Neural crest cell (in vitro differentiated cells): Measurements from ENCODE around the gene PAX8. TPM values are rescaled to one million over a fixed set of nuclear protein-coding genes. Genes with fewer than 3 reads are reported as not detected.

ENCODE experiments used
- DNase-seq: peaks from one replicate; pipeline ENCODE4 v3.0.0; 2021; ENCODE audit warnings: low read depth, mixed read lengths, low spot score
- H3K27ac Mint-ChIP-seq: one replicate; pipeline ENCODE4 v1.8.0; 2021; ENCODE audit warnings: mild to moderate bottlenecking, mixed read lengths; ENCODE audit not compliant: unreplicated experiment
- H3K27me3 Mint-ChIP-seq: 2 replicates; pipeline ENCODE4 v1.8.0; 2021; ENCODE audit warnings: low read depth, mild to moderate bottlenecking, mixed read lengths
- H3K36me3 Mint-ChIP-seq: 2 replicates; pipeline ENCODE4 v1.8.0; 2021; ENCODE audit warnings: low read depth, mild to moderate bottlenecking, mixed read lengths
- H3K4me1 Mint-ChIP-seq: 2 replicates; pipeline ENCODE4 v1.8.0; 2021; ENCODE audit warnings: mixed read lengths
- H3K4me3 Mint-ChIP-seq: one replicate; pipeline ENCODE4 v1.8.0; 2021; ENCODE audit warnings: mild to moderate bottlenecking, mixed read lengths
- H3K9me3 Mint-ChIP-seq: 2 replicates; pipeline ENCODE4 v1.8.0; 2021; ENCODE audit warnings: mixed read lengths
- total RNA-seq: library from RNA; stranded (reverse); gene quantifications from 2 replicates; pipeline ENCODE4 v1.2.1, GENCODE V29; 2021
- TF ChIP-seq, protein P1 (sequence below): fragments of 200-600 bp; sonication (generic); conservative IDR thresholded peaks from 2 replicates; pipeline ENCODE4 v1.5.0; 2021; ENCODE audit warnings: antibody characterized with exemption, mild to moderate bottlenecking

The PAX8 gene
- total RNA-seq, 1 donor from 2014 or later = 0.49 TPM

DNA sequence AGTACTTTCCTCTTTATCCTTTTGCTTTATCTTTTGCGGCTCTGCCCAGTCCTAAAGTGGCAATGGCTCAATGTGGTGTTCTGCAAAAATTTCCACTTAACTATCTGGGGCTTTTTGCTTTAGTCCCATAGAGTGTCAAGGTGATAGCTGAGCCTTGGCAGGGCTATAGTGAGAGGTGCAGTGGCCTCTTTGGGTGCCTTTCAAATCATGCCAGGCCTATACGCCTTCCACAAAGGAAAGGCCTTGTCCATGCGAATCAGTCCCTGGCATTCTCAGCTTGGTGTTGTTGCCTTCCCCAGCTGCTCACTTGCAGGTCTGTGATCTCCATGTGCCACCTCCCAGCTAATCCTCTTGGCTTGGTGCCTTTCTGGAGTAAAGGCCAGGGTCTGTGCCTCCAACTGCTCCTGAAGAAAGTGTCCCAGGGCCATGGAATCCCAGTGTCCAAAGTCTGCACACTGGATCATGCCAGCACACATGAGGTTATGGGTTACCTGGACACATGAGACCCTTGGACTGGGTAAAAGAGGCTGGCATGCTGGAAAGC, 26.6 kb downstream of the PAX8 start:
- Mint-ChIP-seq H3K4me3 (no peak overlapping the region), H3K27me3 (peaks cover 27% of the 10 kb centered on the region), H3K36me3 (no peaks in the 10 kb centered on the region), H3K9me3 (no peaks in the 10 kb centered on the region), H3K4me1 (no peaks in the 10 kb centered on the region), H3K27ac (no peak overlapping the region)
- no peak for DNase-seq
- TF ChIP-seq, protein P1, sequence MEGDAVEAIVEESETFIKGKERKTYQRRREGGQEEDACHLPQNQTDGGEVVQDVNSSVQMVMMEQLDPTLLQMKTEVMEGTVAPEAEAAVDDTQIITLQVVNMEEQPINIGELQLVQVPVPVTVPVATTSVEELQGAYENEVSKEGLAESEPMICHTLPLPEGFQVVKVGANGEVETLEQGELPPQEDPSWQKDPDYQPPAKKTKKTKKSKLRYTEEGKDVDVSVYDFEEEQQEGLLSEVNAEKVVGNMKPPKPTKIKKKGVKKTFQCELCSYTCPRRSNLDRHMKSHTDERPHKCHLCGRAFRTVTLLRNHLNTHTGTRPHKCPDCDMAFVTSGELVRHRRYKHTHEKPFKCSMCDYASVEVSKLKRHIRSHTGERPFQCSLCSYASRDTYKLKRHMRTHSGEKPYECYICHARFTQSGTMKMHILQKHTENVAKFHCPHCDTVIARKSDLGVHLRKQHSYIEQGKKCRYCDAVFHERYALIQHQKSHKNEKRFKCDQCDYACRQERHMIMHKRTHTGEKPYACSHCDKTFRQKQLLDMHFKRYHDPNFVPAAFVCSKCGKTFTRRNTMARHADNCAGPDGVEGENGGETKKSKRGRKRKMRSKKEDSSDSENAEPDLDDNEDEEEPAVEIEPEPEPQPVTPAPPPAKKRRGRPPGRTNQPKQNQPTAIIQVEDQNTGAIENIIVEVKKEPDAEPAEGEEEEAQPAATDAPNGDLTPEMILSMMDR = no peak

DNA sequence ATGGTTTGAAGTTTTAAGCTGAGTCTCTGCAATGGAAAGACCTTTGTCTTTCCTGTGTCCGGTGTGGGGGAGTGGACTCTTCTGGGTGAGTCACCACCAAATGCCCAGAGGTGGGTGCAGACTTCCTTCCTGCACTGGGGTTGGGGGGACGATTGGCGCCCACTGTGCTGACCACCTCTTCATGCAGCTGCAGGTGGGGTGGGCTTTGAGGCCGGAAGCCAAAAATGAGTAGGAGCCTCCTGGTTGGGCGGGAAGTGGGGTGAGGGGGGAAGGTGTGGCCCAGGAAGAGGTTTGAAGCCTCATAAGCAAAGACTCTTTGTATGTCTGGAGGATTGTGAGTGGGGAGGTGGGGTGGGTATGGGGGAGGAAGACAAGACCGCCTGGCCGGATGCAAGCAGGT, 27.6 kb downstream of the PAX8 start:
- Mint-ChIP-seq H3K36me3 (no peaks in the 10 kb centered on the region), H3K4me3 (no peak overlapping the region), H3K27ac (no peak overlapping the region), H3K27me3 (peaks cover 21% of the 10 kb centered on the region), H3K4me1 (peaks cover 3% of the 10 kb centered on the region), H3K9me3 (no peaks in the 10 kb centered on the region)
- no peak for DNase-seq
- TF ChIP-seq, protein P1 = no peak

DNA sequence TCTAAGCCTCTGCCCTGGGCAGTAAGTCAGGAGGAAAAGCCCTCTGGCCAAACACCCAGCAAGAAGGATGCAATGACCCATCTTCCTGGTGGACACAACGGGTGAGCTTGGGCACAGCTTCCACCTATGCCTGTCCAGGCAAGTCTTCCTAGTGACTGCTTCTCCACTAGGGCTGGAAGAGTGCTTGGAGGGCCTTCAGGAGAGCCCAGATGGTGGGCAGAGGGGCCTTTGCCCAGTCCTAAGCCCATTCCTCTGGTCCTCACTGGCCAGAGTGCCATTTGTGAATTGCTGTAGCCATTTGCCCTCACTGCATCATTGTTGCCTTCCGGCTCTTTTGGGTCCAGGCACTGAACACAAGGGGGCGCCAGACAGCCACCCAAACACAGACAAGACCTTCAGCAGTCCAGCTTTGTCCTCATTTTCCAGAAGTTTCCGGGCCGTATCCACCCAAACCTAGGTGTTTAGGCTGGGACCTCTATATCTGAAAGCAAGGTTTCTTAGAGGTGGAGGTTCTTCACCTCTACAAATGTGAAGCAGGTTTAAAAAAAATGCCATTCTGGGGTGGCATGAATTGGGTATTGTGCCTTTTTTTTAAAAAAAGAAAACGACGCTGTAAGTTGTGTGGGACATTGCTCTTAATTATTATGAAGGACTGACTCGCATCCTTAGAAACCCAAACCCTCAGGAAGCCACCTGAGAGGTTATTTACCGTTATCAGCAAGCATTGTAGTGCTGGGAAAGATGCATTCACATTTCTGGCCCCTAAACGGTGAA, 29.5 kb downstream of the PAX8 start:
- peak overlapping the region; percentile 38 for H3K27ac Mint-ChIP-seq
- H3K4me1 Mint-ChIP-seq = peaks cover 18% of the 10 kb centered on the region
- H3K36me3 Mint-ChIP-seq = no peaks in the 10 kb centered on the region
- TF ChIP-seq, protein P1 = peak; percentile 90
- H3K4me3 Mint-ChIP-seq = no peak overlapping the region
- peaks cover 9% of the 10 kb centered on the region for H3K27me3 Mint-ChIP-seq
- peak; percentile 78 for DNase-seq
- no peaks in the 10 kb centered on the region for H3K9me3 Mint-ChIP-seq

DNA sequence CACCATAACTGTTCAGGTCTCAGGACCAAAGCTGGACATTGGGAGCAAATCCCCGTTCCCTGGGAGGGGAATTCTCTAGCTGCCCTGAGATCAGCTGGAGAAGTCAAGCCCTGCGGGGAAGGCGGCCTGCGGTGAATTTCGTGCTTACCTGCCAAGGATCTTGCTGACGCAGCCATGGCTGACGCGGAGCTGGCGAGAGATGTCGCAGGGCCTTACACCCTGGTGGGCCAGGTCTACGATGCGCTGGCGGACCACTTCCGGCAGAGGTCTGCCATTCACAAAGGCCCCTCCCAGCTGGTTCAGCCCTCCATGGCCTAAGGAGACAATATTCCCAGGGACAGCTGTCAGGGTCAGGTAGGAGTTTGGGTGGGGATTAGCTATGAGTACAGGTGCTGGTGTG, 32.1 kb downstream of the PAX8 start:
- Mint-ChIP-seq H3K36me3 (no peaks in the 10 kb centered on the region), H3K4me1 (peaks cover 24% of the 10 kb centered on the region), H3K27ac (no peak overlapping the region), H3K27me3 (no peaks in the 10 kb centered on the region), H3K9me3 (no peaks in the 10 kb centered on the region), H3K4me3 (no peak overlapping the region)
- DNase-seq = no peak
- TF ChIP-seq, protein P1 = no peak

DNA sequence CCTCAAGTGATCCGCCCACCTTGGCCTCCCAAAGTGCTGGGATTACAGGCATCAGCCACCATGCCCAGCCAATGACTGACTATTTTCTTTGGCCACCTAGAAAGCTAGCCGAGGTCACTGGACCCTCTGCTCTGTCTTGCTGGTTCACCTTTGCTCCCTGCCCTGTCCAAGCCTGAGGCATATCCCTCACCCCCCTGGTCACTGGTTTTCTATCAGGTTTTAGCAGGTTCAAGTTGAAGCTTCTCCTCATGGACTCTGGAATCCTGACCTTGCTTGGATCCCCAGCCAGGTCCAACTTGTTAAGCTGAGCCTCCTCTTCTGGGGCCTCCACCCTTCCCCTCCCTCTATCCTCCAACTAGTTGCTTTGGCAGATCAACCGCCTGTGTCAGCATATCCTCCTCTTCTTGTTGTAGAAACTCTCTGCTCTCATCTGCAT, 33.4 kb downstream of the PAX8 start:
- peaks cover 28% of the 10 kb centered on the region for H3K4me1 Mint-ChIP-seq
- H3K27me3 Mint-ChIP-seq = no peaks in the 10 kb centered on the region
- H3K9me3 Mint-ChIP-seq = no peaks in the 10 kb centered on the region
- TF ChIP-seq, protein P1 = no peak
- H3K36me3 Mint-ChIP-seq = no peaks in the 10 kb centered on the region
- no peak for DNase-seq
- peak overlapping the region; percentile 19 for H3K27ac Mint-ChIP-seq
- H3K4me3 Mint-ChIP-seq = no peak overlapping the region
